Esophagus squamous epithelium (tissue), 4 donors: Measurements from ENCODE around the gene CTBP1.

ENCODE experiments used
- CTCF ChIP-seq, 6 experiments: fragments of 450-650 bp in 4 of 6; fragments of 200-600 bp in 2 of 6; sonication (generic) in 2 of 6; IDR thresholded peaks; one replicate each; pipeline ENCODE4 v1.5.1; 2016 to 2019; ENCODE audit warnings: antibody characterized with exemption in 6 of 6, mild to moderate bottlenecking in 4 of 6, moderate library complexity in 4 of 6
- POLR2A ChIP-seq, 4 donors: fragments of 450-650 bp; IDR thresholded peaks; one replicate each; pipeline ENCODE4 v1.6.1; 2017; ENCODE audit warnings: antibody characterized with exemption in 4 of 4, mild to moderate bottlenecking in 4 of 4, moderate library complexity in 3 of 4

DNA sequence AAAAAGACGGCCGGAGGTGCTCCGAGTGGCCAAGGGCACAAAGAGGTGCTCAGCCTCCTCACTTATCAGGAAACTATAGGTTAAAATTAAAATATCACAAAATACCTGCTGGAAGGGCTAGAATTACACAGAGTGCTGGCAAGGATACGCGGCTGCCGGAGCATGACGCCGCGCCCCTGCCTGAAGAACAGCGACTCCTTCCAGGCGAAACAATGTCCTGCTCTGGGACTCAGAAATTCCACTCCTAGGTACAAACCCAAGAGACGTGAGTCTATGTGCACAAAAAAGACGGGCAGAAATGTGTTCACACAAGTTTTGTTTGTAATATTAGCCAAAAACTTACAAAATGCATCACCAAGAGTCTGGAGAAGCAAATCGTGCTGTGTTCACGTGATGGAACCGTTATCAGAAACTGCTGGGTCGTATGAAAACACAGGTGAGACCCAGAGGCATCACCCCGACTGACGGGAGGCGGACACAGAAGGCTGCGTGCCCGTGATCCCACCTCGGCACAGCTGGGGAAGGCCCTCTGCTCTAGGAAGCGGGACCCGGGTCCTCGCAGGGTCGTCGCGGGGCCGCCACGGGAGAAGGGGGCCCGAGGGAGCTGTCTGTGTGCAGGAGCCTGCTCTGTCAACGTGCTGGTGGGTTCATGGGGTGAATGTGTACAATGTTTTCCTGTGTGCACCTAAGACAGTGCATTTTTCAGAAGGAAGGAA lies 27.6 kb downstream of the CTBP1 start:
- peak in 1 of 6 experiments; percentile 17 for TF ChIP-seq CTCF (IDR thresholded peaks at IDR 0.05)
- no peak for TF ChIP-seq POLR2A (IDR thresholded peaks at IDR 0.05)
